MM.1S (cell line): ENCODE data around the gene RECQL5.

ENCODE experiments used
- DNase-seq: peaks from one replicate; pipeline ENCODE4 v3.0.0-alpha.2; 2015
- H2AFZ ChIP-seq: fragments of 300-600 bp; sonication (generic); 2 replicates; pipeline ENCODE4 v1.6.0; 2016; ENCODE audit warnings: antibody characterized with exemption, low read length
- H3F3A ChIP-seq: fragments of 300-600 bp; sonication (generic); 2 replicates; pipeline ENCODE4 v1.6.1; 2016; ENCODE audit warnings: mild to moderate bottlenecking, antibody characterized with exemption, low read length, moderate library complexity, mixed read lengths; ENCODE audit not compliant: insufficient read depth
- H3K27ac ChIP-seq: fragments of 300-600 bp; sonication (generic); 2 replicates; pipeline ENCODE4 v1.5.1; 2016; ENCODE audit warnings: mild to moderate bottlenecking, low read length
- H3K27me3 ChIP-seq: fragments of 300-600 bp; sonication (generic); replicated peaks from 2 replicates; pipeline ENCODE4 v1.6.0; 2016; ENCODE audit warnings: low read length; ENCODE audit not compliant: insufficient read depth
- H3K36me3 ChIP-seq: fragments of 300-600 bp; sonication (generic); replicated peaks from 2 replicates; pipeline ENCODE4 v1.6.1; 2016; ENCODE audit warnings: mild to moderate bottlenecking, low read length, mixed read lengths; ENCODE audit not compliant: insufficient read depth
- H3K4me1 ChIP-seq: fragments of 300-600 bp; sonication (generic); 2 replicates; pipeline ENCODE4 v1.6.1; 2016; ENCODE audit warnings: low read length, mixed read lengths
- H3K4me2 ChIP-seq: fragments of 300-600 bp; sonication (generic); 2 replicates; pipeline ENCODE4 v1.6.0; 2016; ENCODE audit warnings: low read depth, low read length
- H3K4me3 ChIP-seq: fragments of 300-600 bp; sonication (generic); 2 replicates; pipeline ENCODE4 v1.5.1; 2016; ENCODE audit warnings: low read length, mixed read lengths
- H3K79me2 ChIP-seq: fragments of 300-600 bp; sonication (generic); 2 replicates; pipeline ENCODE4 v1.6.1; 2016; ENCODE audit warnings: mixed run types, low read length, mixed read lengths
- H3K9ac ChIP-seq: fragments of 300-600 bp; sonication (generic); 2 replicates; pipeline ENCODE4 v1.6.1; 2016; ENCODE audit warnings: low read length, mixed read lengths
- H3K9me2 ChIP-seq: fragments of 300-600 bp; sonication (generic); replicated peaks from 2 replicates; pipeline ENCODE4 v1.6.1; 2016; ENCODE audit warnings: mild to moderate bottlenecking, low read length, mixed read lengths; ENCODE audit not compliant: insufficient read depth
- H3K9me3 ChIP-seq: fragments of 300-600 bp; sonication (generic); replicated peaks from 2 replicates; pipeline ENCODE4 v1.6.1; 2016; ENCODE audit warnings: mild to moderate bottlenecking, low read length, mixed read lengths; ENCODE audit not compliant: insufficient read depth
- H4K20me1 ChIP-seq: fragments of 300-600 bp; sonication (generic); 2 replicates; pipeline ENCODE4 v1.6.1; 2016; ENCODE audit warnings: mild to moderate bottlenecking, low read length, moderate library complexity, mixed read lengths; ENCODE audit not compliant: insufficient read depth
- CTCF ChIP-seq: fragments of 300-600 bp; sonication (generic); IDR thresholded peaks from 2 replicates; pipeline ENCODE4 v1.5.1; 2016; ENCODE audit warnings: antibody characterized with exemption, low read length, mixed read lengths
- EZH2 ChIP-seq: fragments of 300-600 bp; sonication (generic); optimal IDR thresholded peaks from 2 replicates; pipeline ENCODE3; 2017; ENCODE audit warnings: low read depth, mild to moderate bottlenecking, antibody characterized with exemption, low read length, mixed read lengths
- EZH2phosphoT487 ChIP-seq: fragments of 300-600 bp; sonication (generic); IDR thresholded peaks from 2 replicates; pipeline ENCODE4 v1.6.1; 2018; ENCODE audit warnings: antibody characterized with exemption, low read length

RECQL5 gene

DNA sequence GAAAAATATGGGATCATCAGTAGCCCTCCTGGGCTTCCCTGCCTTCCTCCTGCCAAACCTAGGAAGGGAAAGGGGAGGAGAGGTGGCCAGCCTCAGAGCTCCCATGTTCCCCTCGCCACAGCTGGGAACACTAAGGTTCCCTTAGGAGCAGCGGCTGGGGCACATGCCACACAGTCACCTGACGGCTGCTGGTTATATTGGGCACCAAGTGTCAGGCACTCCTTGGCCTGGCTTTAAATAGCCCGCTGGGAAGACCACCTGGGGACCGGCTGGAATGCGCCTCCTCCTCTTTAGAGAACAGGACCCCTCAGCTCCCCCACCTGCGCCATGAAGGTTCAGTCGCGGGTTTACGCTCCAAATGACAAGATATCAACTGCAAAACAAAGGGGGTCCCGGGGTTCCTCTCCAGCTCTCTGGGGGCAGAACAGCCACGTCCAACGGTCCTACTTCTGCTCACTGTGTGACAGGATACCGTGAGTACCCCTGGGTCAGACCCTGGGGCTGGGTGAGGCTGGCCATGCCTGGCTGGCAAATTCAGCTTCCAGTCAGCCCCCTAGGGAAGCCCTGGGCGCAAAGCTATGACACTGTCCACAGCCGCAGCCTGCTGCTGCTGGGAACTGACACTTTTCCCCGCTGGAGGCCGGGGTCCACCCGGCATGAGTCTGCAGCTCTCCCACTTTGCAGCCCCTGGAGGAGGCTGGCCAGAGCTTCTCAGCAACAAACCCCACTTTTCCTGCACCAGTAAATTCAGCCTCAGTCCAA is 30.4 kb downstream of the RECQL5 start:
- Histone ChIP-seq H3K9me2 (no peaks in the 10 kb centered on the region), H2AFZ (no peak overlapping the region), H4K20me1 (no peaks in the 10 kb centered on the region), H3K36me3 (no peaks in the 10 kb centered on the region), H3K27me3 (no peaks in the 10 kb centered on the region), H3K9me3 (no peaks in the 10 kb centered on the region), H3K4me2 (no peak overlapping the region), H3K4me1 (peaks cover 15% of the 10 kb centered on the region), H3K79me2 (no peaks in the 10 kb centered on the region), H3K27ac (no peak overlapping the region), H3F3A (no peaks in the 10 kb centered on the region), H3K9ac (no peak overlapping the region), H3K4me3 (no peak overlapping the region)
- TF ChIP-seq CTCF (no peak), EZH2 (no peak), EZH2phosphoT487 (no peak)
- no peak for DNase-seq

DNA sequence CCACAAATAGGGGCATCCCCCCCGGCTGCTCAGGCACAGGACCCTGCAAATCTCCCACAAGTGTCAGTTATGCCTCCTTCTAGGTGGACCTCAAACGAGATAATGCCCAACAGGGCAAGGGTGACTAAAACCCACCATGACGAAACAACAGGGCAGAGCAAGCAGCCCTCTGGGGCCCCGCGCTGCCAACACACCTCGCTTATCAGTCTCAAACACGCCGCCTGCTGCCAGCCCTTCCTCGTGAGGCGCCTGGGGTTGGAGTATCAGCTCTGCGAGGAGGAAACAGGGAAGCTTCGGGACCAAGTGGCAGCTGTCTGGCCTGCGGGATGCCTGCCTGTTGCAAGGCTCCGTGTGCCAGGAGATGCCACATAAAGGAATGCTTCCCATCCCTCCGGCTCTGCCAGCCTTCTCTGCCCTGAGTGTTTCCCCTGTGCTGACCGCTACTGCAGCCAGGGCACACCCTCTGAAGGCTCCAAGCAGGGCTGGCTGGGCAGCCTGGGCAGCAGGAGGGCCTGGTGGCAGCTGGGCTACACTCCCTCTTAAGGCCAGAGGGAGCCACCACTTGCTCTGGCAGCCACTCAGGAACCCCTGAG is 31.2 kb downstream of the RECQL5 start:
- no peak overlapping the region for H3K27ac ChIP-seq

GRCh38 chr17:75634754-75635609 is 32.0 kb downstream of the RECQL5 start:
- Histone ChIP-seq H3K36me3 (no peaks in the 10 kb centered on the region), H3F3A (no peaks in the 10 kb centered on the region), H3K9me2 (no peaks in the 10 kb centered on the region), H3K9ac (no peak overlapping the region; the same call in 1 of the 2 replicates), H4K20me1 (no peaks in the 10 kb centered on the region), H3K27ac (0 out of 2 replicates have a peak overlapping the region, but pooled peaks have one; percentile 62), H2AFZ (no peak overlapping the region), H3K4me3 (no peak overlapping the region), H3K9me3 (no peaks in the 10 kb centered on the region), H3K79me2 (no peaks in the 10 kb centered on the region), H3K4me1 (peaks cover 13% of the 10 kb centered on the region), H3K27me3 (no peaks in the 10 kb centered on the region), H3K4me2 (no peak overlapping the region)
- no peak for DNase-seq
- TF ChIP-seq CTCF (no peak), EZH2 (no peak), EZH2phosphoT487 (no peak)

More for the DNA sequence above, 31.2 kb downstream of the RECQL5 start:
- Histone ChIP-seq H3K9ac (no peak overlapping the region), H3K9me2 (no peaks in the 10 kb centered on the region), H3F3A (no peaks in the 10 kb centered on the region), H3K36me3 (no peaks in the 10 kb centered on the region), H3K9me3 (no peaks in the 10 kb centered on the region), H3K27me3 (no peaks in the 10 kb centered on the region), H2AFZ (no peak overlapping the region), H4K20me1 (no peaks in the 10 kb centered on the region), H3K4me3 (no peak overlapping the region), H3K79me2 (no peaks in the 10 kb centered on the region), H3K4me2 (no peak overlapping the region), H3K4me1 (peaks cover 13% of the 10 kb centered on the region)
- TF ChIP-seq EZH2phosphoT487 (no peak), CTCF (no peak), EZH2 (no peak)
- no peak for DNase-seq
